ENCODE measurements around the gene MVB12B. TPM values are rescaled to one million over a fixed set of nuclear protein-coding genes. Genes with fewer than 3 reads are reported as not detected.

The MVB12B gene
- total RNA-seq, 1 donor, result 5.4 TPM

DNA sequence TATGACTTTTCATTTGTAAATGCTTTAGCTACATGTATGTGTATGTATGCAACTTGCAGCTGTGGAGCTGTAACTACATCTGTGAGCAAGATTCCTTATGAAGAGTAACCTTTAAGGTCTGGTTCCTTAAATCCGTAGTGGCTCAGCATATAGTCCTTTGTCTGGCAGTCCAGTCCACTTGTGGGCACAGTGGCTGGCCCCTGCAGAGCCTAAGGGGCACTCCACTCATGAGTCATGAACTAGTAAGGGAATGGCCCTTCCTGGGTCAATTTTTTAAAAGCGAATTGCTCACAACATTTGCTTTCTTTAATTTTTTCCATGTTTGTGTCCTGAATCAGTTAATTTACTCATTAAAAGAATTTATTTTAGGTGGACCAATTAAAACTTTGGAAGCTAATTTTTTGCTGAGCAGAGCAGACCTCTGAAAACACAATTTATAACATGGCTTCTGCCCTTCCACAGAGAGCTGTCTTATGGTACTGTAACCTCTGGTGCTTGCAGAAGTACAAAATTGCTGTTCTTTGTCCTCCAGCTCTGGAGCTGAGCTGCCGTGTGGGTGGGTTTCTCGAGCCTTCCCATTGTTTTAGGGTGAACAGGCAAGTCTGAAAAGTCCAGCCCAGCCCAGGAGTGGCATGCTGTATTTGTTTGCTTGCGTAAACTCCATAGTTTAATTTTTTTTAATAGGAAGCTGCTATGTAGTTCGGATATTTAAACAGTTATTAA lies 110.1 kb downstream of the MVB12B start:
- Histone ChIP-seq H3K27me3 (ENCODE audit: insufficient read depth, low read length) (no peaks in the 10 kb centered on the region), H3K9me3 (ENCODE audit: low read depth, low read length) (no peaks in the 10 kb centered on the region), H4K20me1 (ENCODE audit: insufficient read depth, low read length) (no peaks in the 10 kb centered on the region), H3K4me2 (ENCODE audit: insufficient read depth, low read length) (no peak overlapping the region), H3K4me1 (ENCODE audit: insufficient read depth, low read length) (peaks cover 21% of the 10 kb centered on the region), H3K79me2 (ENCODE audit: insufficient read depth, low read length) (no peaks in the 10 kb centered on the region), H2AFZ (ENCODE audit: low read length) (no peak overlapping the region), H3K36me3 (ENCODE audit: insufficient read depth, low read length) (no peaks in the 10 kb centered on the region), H3K4me3 (ENCODE audit: insufficient read depth, low read length) (no peak overlapping the region), H3K27ac (ENCODE audit: low read depth, low read length) (no peak overlapping the region)
- no peak for DNase-seq (ENCODE audit: insufficient read length, low spot score, missing footprints)
- no peak for TF ChIP-seq CTCF (IDR thresholded peaks at IDR 0.05; ENCODE audit: extremely low read depth, low read depth, low read length)

- Histone ChIP-seq H3K9me3 (ENCODE audit: low read depth, low read length) (no peaks in the 10 kb centered on the region), H3K27ac (ENCODE audit: low read depth, low read length) (no peak overlapping the region), H3K36me3 (ENCODE audit: insufficient read depth, low read length) (no peaks in the 10 kb centered on the region), H4K20me1 (ENCODE audit: insufficient read depth, low read length) (no peaks in the 10 kb centered on the region), H3K79me2 (ENCODE audit: insufficient read depth, low read length) (no peaks in the 10 kb centered on the region), H2AFZ (ENCODE audit: low read length) (no peak overlapping the region), H3K4me1 (ENCODE audit: insufficient read depth, low read length) (peaks cover 21% of the 10 kb centered on the region), H3K27me3 (ENCODE audit: insufficient read depth, low read length) (no peaks in the 10 kb centered on the region), H3K4me2 (ENCODE audit: insufficient read depth, low read length) (no peak overlapping the region), H3K4me3 (ENCODE audit: insufficient read depth, low read length) (no peak overlapping the region)
- DNase-seq (ENCODE audit: insufficient read length, low spot score, missing footprints), result no peak
- no peak for TF ChIP-seq CTCF (IDR thresholded peaks at IDR 0.05; ENCODE audit: extremely low read depth, low read depth, low read length)
Observed at GRCh38 chr9:126437268-126437666, 110.6 kb downstream of the MVB12B start.

GRCh38 chr9:126437701-126438100 lies 111.1 kb downstream of the MVB12B start:
- TF ChIP-seq CTCF (IDR thresholded peaks at IDR 0.05; ENCODE audit: extremely low read depth, low read depth, low read length), result no peak
- H3K4me2 ChIP-seq (ENCODE audit: insufficient read depth, low read length), result no peak overlapping the region
- no peaks in the 10 kb centered on the region for H4K20me1 ChIP-seq (ENCODE audit: insufficient read depth, low read length)
- H2AFZ ChIP-seq (ENCODE audit: low read length), result no peak overlapping the region
- H3K79me2 ChIP-seq (ENCODE audit: insufficient read depth, low read length), result no peaks in the 10 kb centered on the region
- no peak overlapping the region for H3K4me3 ChIP-seq (ENCODE audit: insufficient read depth, low read length)
- no peaks in the 10 kb centered on the region for H3K36me3 ChIP-seq (ENCODE audit: insufficient read depth, low read length)
- H3K4me1 ChIP-seq (ENCODE audit: insufficient read depth, low read length), result peaks cover 21% of the 10 kb centered on the region
- no peak overlapping the region for H3K27ac ChIP-seq (ENCODE audit: low read depth, low read length)
- no peaks in the 10 kb centered on the region for H3K27me3 ChIP-seq (ENCODE audit: insufficient read depth, low read length)
- H3K9me3 ChIP-seq (ENCODE audit: low read depth, low read length), result no peaks in the 10 kb centered on the region
- no peak for DNase-seq (ENCODE audit: insufficient read length, low spot score, missing footprints)

- Histone ChIP-seq H3K4me3 (ENCODE audit: insufficient read depth, low read length) (no peak overlapping the region), H3K9me3 (ENCODE audit: low read depth, low read length) (no peaks in the 10 kb centered on the region), H3K36me3 (ENCODE audit: insufficient read depth, low read length) (no peaks in the 10 kb centered on the region), H3K4me1 (ENCODE audit: insufficient read depth, low read length) (peaks cover 21% of the 10 kb centered on the region), H3K27ac (ENCODE audit: low read depth, low read length) (no peak overlapping the region), H3K79me2 (ENCODE audit: insufficient read depth, low read length) (no peaks in the 10 kb centered on the region), H2AFZ (ENCODE audit: low read length) (no peak overlapping the region), H3K27me3 (ENCODE audit: insufficient read depth, low read length) (no peaks in the 10 kb centered on the region), H4K20me1 (ENCODE audit: insufficient read depth, low read length) (no peaks in the 10 kb centered on the region), H3K4me2 (ENCODE audit: insufficient read depth, low read length) (no peak overlapping the region)
- TF ChIP-seq CTCF (IDR thresholded peaks at IDR 0.05; ENCODE audit: extremely low read depth, low read depth, low read length), result no peak
- no peak for DNase-seq (ENCODE audit: insufficient read length, low spot score, missing footprints)
Observed at GRCh38 chr9:126438741-126439401, 112.2 kb downstream of the MVB12B start.
